Right lobe of liver (tissue), 6 donors: ENCODE results near the gene CYTH3. TPM values are rescaled to one million over a fixed set of nuclear protein-coding genes. Genes with fewer than 3 reads are reported as not detected.
A peak's percentile ranks its signal among the peaks of the same experiment; 100 is the strongest.

Experiments
- ATAC-seq, 4 donors: fragments of 200-7000 bp; cut with Tn5 transposase; one replicate each; pipeline ENCODE4 v1.9.1; 2020; ENCODE audit warnings: mild to moderate bottlenecking in 4 of 4, moderate library complexity in 4 of 4
- DNase-seq, 3 donors: peaks; one replicate each; pipeline ENCODE4 v3.0.0-alpha.2; 2020
- H3K27ac ChIP-seq, 3 donors: fragments of 200-600 bp; one replicate each; pipeline ENCODE4 v1.8.0; 2022
- H3K27me3 ChIP-seq, 2 donors: fragments of 200-600 bp; one replicate each; pipeline ENCODE4 v1.8.0; 2022
- H3K36me3 ChIP-seq, 4 donors: fragments of 200-600 bp; sonication (generic) in 1 of 4; one replicate each; pipeline versions ENCODE4 v1.5.1 to v1.8.0; 2017 to 2022; ENCODE audit warnings: control low read depth in 1 of 4
- H3K4me1 ChIP-seq, 4 donors: fragments of 200-600 bp; sonication (generic) in 1 of 4; one replicate each; pipeline versions ENCODE4 v1.5.1 to v1.8.0; 2017 to 2022; ENCODE audit warnings: control low read depth in 1 of 4
- H3K4me3 ChIP-seq, 3 donors: fragments of 200-600 bp; one replicate each; pipeline ENCODE4 v1.8.0; 2022
- H3K9me3 ChIP-seq, 4 donors: fragments of 200-600 bp; sonication (generic) in 1 of 4; one replicate each; pipeline versions ENCODE4 v1.5.1 to v1.8.0; 2017 to 2022; ENCODE audit warnings: control low read depth in 1 of 4
- POLR2A ChIP-seq: fragments of 450-650 bp; IDR thresholded peaks from one replicate; pipeline ENCODE4 v1.6.1; 2017; ENCODE audit warnings: antibody characterized with exemption, mild to moderate bottlenecking
- WGBS: methylation state at CpG from one replicate; pipeline ENCODE4 v1.1.6; 2018; ENCODE audit warnings: low coverage, low lambda C conversion rate; ENCODE audit not compliant: insufficient coverage; ENCODE audit errors: missing lambda C conversion rate; 5-methylcytosine and 5-hydroxymethylcytosine counted together
- intact Hi-C, 2 donors: fragments of 100-400 bp; cut with DNase I; formaldehyde crosslinking; loops; one replicate each; pipeline versions ENCODE4 v1.11.2 to v1.14.1; 2022
- total RNA-seq, 6 experiments: library from RNA; depleted of rRNA in 2 of 6; stranded (reverse); fragments of >200 nt in 2 of 6; fragmentation: NEBNext Ultra II Directional in 3 of 6; extraction: Animal tissue kit (Norgen Biotek cat#: 25700) in 3 of 6; gene quantifications; one replicate each; pipeline versions ENCODE4 v1.1.0 to v1.2.4, GENCODE V29; 2016 to 2023
- TF ChIP-seq, protein P1 (sequence below), 4 donors: fragments of 200-600 bp in 3 of 4; fragments of 450-650 bp in 1 of 4; IDR thresholded peaks; one replicate each; pipeline versions ENCODE4 v1.5.1 to v1.8.0; 2016 to 2022; ENCODE audit warnings: antibody characterized with exemption in 4 of 4, mild to moderate bottlenecking in 2 of 4
- donor health status: DM: no; HTN: yes; CAD: no.
- donor health status: DM: no; HTN: no; CAD: no.
- donor health status: DM: no; HTN: no; CAD: no.
- donor health status: DM: no; HTN: yes; CAD: no.
- donor health status: DM: no; HTN: yes; CAD: no.

Gene CYTH3
- total RNA-seq, 6 experiments from 2014 or later, result 2.7 to 6.6 (median 4.1) TPM

DNA sequence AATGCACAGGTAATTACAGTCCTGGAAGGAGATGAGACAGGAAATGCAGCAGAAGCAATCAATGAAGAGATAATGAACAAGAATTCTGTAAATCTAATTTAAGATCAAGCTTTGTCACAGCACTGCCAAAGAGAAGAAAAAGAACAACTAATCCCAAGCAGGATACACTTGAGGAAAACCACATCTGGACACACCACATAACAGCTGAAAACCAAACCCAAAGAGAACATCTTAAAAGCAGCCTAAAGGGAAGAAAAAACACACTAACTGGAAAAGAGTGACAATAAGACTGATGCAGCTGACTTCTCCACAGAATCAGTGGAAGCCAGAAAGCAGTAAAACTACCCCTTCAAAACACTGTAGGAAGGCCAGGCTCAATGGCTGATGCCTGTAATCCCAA, 10.2 kb downstream of the CYTH3 start:
- DNase-seq (no peak), ATAC-seq (no peak)
- Histone ChIP-seq H3K27me3 (no peaks in the 10 kb centered on the region), H3K9me3 (no peaks in the 10 kb centered on the region), H3K27ac (no peak overlapping the region), H3K4me1 (peaks cover 0 to 8% (median 0%) of the 10 kb centered on the region in 4 donors), H3K36me3 (no peaks in the 10 kb centered on the region), H3K4me3 (no peak overlapping the region)
- intact Hi-C loops, result no loop called here
- no peak for TF ChIP-seq POLR2A
- TF ChIP-seq, protein P1, sequence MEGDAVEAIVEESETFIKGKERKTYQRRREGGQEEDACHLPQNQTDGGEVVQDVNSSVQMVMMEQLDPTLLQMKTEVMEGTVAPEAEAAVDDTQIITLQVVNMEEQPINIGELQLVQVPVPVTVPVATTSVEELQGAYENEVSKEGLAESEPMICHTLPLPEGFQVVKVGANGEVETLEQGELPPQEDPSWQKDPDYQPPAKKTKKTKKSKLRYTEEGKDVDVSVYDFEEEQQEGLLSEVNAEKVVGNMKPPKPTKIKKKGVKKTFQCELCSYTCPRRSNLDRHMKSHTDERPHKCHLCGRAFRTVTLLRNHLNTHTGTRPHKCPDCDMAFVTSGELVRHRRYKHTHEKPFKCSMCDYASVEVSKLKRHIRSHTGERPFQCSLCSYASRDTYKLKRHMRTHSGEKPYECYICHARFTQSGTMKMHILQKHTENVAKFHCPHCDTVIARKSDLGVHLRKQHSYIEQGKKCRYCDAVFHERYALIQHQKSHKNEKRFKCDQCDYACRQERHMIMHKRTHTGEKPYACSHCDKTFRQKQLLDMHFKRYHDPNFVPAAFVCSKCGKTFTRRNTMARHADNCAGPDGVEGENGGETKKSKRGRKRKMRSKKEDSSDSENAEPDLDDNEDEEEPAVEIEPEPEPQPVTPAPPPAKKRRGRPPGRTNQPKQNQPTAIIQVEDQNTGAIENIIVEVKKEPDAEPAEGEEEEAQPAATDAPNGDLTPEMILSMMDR (IDR thresholded peaks at IDR 0.05), result no peak

DNA sequence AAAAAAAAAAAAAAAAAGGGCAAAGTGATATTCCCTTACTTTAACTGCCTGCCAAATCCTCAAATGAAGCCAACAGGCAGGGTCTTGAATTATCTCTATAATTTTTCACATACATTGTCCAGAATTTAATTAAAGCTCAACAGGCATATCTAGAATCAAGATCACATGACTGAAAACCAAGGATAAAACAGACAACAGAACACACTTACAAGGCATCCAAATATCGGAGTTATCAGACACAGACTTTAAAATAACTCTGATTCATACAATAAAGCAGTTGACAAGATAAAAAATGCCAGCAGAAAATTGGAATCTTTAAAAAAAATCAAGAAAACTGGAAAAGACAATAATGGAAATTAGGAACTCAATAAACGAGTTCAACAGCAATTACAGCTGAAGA, 10.7 kb downstream of the CYTH3 start:
- no peaks in the 10 kb centered on the region for H3K36me3 ChIP-seq
- H3K27ac ChIP-seq, result no peak overlapping the region
- no peaks in the 10 kb centered on the region for H3K27me3 ChIP-seq
- no peaks in the 10 kb centered on the region for H3K9me3 ChIP-seq
- no peak for DNase-seq
- TF ChIP-seq, protein P1 (IDR thresholded peaks at IDR 0.05), result no peak
- TF ChIP-seq POLR2A, result no peak
- intact Hi-C loops, result no loop called here
- no peak overlapping the region for H3K4me3 ChIP-seq
- 63% methylated on average over 2 of the region's 2 CpGs for WGBS
- H3K4me1 ChIP-seq, result peaks cover 0 to 10% (median 0%) of the 10 kb centered on the region in 4 donors
- ATAC-seq, result no peak

DNA sequence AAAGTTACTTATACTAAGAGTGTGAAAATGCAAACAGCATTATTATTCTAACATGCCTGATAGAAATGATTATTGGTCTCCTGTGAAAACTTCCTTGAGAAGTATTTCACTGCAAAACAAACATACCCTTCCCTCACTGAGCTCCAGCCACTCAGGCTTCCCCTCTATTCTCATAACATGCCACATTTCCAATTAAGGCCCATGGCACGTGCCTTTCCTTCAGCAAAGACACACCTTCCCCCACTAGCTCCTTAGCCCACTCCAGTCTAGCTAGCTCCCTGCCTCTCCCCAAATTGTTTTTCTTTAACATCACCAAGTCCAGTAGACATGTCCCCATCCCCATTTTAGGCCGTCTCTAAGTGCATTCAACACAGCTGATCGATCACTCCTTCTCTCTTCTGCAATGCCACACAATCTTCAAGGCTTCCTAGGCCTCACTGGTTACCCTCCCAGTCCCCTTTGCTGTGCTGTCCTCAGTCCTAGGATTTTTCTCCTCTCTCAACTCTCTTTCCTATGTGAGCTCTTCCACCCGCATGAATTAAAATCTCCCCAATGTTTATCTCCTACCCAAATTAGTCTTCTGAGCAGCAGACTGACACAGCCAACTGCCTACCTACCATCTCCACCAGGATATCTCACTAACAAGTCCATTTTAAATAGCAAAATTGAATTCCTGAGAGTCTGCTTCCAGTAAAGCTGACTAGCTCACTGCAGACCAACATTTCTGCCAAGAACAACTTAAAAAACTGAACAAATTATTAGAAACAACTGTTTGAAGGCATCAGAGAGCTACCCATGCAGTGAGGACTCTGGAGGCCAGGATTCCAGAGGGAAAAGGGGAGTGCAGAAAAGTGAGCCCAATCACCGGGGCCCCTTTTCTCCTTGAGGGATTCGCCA, 11.9 kb downstream of the CYTH3 start:
- TF ChIP-seq, protein P1 (IDR thresholded peaks at IDR 0.05), result no peak
- TF ChIP-seq POLR2A, result no peak
- Histone ChIP-seq H3K27ac (no peak overlapping the region), H3K27me3 (no peaks in the 10 kb centered on the region), H3K9me3 (no peaks in the 10 kb centered on the region), H3K4me3 (no peak overlapping the region), H3K36me3 (no peaks in the 10 kb centered on the region), H3K4me1 (peaks cover 0 to 10% (median 0%) of the 10 kb centered on the region in 4 donors)
- intact Hi-C loops, result no loop called here
- WGBS, result 87% methylated on average over 6 of the region's 6 CpGs
- ATAC-seq (no peak), DNase-seq (no peak)

DNA sequence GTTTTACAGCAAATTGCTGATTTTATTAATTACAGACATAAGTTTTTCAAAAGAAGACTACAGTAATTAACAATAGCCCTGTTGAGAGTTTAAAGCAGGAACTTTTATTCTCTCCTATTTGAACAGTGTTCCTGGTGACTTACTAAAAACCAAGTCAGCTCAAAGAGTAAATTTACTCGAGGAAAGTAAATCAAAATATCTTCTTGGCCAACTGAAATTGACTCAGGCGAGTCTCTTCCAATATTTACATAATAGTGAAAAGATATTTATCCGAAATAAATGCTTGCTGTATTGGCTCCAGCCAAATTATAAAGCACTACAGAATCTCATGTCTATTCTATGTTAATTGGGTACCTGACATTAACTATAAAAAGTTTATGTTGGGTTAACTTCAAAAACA, 13.2 kb downstream of the CYTH3 start:
- no peaks in the 10 kb centered on the region for H3K36me3 ChIP-seq
- WGBS, result 27% methylated on average over 3 of the region's 3 CpGs
- peaks cover 0 to 10% (median 0%) of the 10 kb centered on the region in 4 donors for H3K4me1 ChIP-seq
- ATAC-seq (peak in 1 of 4 donors; percentile 18), DNase-seq (no peak)
- TF ChIP-seq, protein P1 (IDR thresholded peaks at IDR 0.05), result no peak
- no peak for TF ChIP-seq POLR2A
- H3K27me3 ChIP-seq, result no peaks in the 10 kb centered on the region
- intact Hi-C loops, result no loop called here
- no peak overlapping the region for H3K4me3 ChIP-seq
- no peaks in the 10 kb centered on the region for H3K9me3 ChIP-seq
- H3K27ac ChIP-seq, result no peak overlapping the region
